ENCODE results near the gene TCOF1. TPM values are rescaled to one million over a fixed set of nuclear protein-coding genes. Genes with fewer than 3 reads are reported as not detected.

Gene TCOF1
- total and polyA plus RNA-seq, 2 of the 8 experiments (the other 6 are each of a cell fraction or from before 2014, with no cell fraction given), result 35.9 to 170 TPM

- TF ChIP-seq EP300 (IDR thresholded peaks at IDR 0.05; ENCODE audit: borderline replicate concordance in 1 of 2, low read depth in 2 of 2, low read length in 2 of 2), result no peak
Measured at GRCh38 chr5:150404121-150404520, 46.6 kb downstream of the TCOF1 start (continued).
